GM04503 (cell line): Measurements from ENCODE around the gene AGAP3.

Experiments
- DNase-seq: peaks from one replicate; pipeline ENCODE4 v3.0.0-alpha.2; 2012; ENCODE audit warnings: low read depth

The AGAP3 gene

GRCh38 chr7:151057989-151058780 lies 28.1 kb upstream of the AGAP3 start:
- DNase-seq, result peak; percentile 98

- DNase-seq, result no peak
Measured at GRCh38 chr7:151058781-151059366, 27.4 kb upstream of the AGAP3 start.

GRCh38 chr7:151059367-151060112 lies 26.7 kb upstream of the AGAP3 start, which contains the start of gene SLC4A2:
TSS of gene SLC4A2 (plus strand) at chr7:151059589. CDS start at chr7:151061988, 2,399 bp downstream.
- DNase-seq, result no peak

- no peak for DNase-seq
Measured at GRCh38 chr7:151060113-151060415, 26.2 kb upstream of the AGAP3 start.

- no peak for DNase-seq
Measured at GRCh38 chr7:151060416-151061212, 25.7 kb upstream of the AGAP3 start.

GRCh38 chr7:151061213-151062110 lies 24.8 kb upstream of the AGAP3 start:
- no peak for DNase-seq

GRCh38 chr7:151062111-151062398 lies 24.2 kb upstream of the AGAP3 start:
- DNase-seq, result no peak

GRCh38 chr7:151062399-151063211 lies 23.7 kb upstream of the AGAP3 start:
- no peak for DNase-seq

- no peak for DNase-seq
Measured at GRCh38 chr7:151063212-151063561, 23.1 kb upstream of the AGAP3 start.

- DNase-seq, result no peak
Measured at GRCh38 chr7:151064454-151064853, 21.8 kb upstream of the AGAP3 start.

- DNase-seq, result no peak
Measured at GRCh38 chr7:151064993-151065392, 21.3 kb upstream of the AGAP3 start.

- DNase-seq, result no peak
Measured at GRCh38 chr7:151065516-151065915, 20.8 kb upstream of the AGAP3 start.

- DNase-seq, result no peak
Measured at GRCh38 chr7:151066273-151066974, 19.9 kb upstream of the AGAP3 start.

- DNase-seq, result no peak
Measured at GRCh38 chr7:151068069-151068773, 18.1 kb upstream of the AGAP3 start.

GRCh38 chr7:151069841-151070573 lies 16.3 kb upstream of the AGAP3 start:
- no peak for DNase-seq

- no peak for DNase-seq
Measured at GRCh38 chr7:151070574-151070960, 15.7 kb upstream of the AGAP3 start.

- no peak for DNase-seq
Measured at GRCh38 chr7:151071032-151071866, 15.0 kb upstream of the AGAP3 start.

GRCh38 chr7:151073990-151074389 lies 12.3 kb upstream of the AGAP3 start:
- DNase-seq, result no peak
